Activated CD8-positive, alpha-beta T cell treated with anti-CD3 and anti-CD28 coated beads, Interleukin-2, amount 10 ng/mL, durations not matched to agents 7 days and 5 days (primary cell): ENCODE results near the gene EGFL8. TPM values are rescaled to one million over a fixed set of nuclear protein-coding genes. Genes with fewer than 3 reads are reported as not detected.

Experiments used
- ATAC-seq: fragments of 150-1000 bp; cut with Tn5 transposase; one replicate; pipeline ENCODE4 v1.10.0; 2021; ENCODE audit warnings: moderate library complexity
- CTCF ChIA-PET: fragments of 350-600 bp; sonication (Branson Sonifier 250); formaldehyde crosslinking; loops from one replicate; lab custom pipeline; 2021; ENCODE audit warnings: antibody characterized with exemption; lab: Charles Lee
- POLR2A ChIA-PET: fragments of 350-600 bp; sonication (Branson Sonifier 250); formaldehyde crosslinking; loops from one replicate; lab custom pipeline; 2021; ENCODE audit warnings: antibody characterized with exemption; lab: Charles Lee
- DNase-seq: peaks from one replicate; pipeline ENCODE4 v3.0.0-alpha.2; 2020
- H3K27ac Mint-ChIP-seq: one replicate; pipeline ENCODE4 v1.8.0; 2021; ENCODE audit warnings: mild to moderate bottlenecking, mixed read lengths
- H3K27me3 Mint-ChIP-seq: one replicate; pipeline ENCODE4 v1.8.0; 2021; ENCODE audit warnings: low read depth, mixed read lengths
- H3K36me3 Mint-ChIP-seq: one replicate; pipeline ENCODE4 v1.8.0; 2021; ENCODE audit warnings: low read depth, mixed read lengths
- H3K4me1 Mint-ChIP-seq: one replicate; pipeline ENCODE4 v1.8.0; 2021; ENCODE audit warnings: low read depth, mixed read lengths
- H3K4me3 Mint-ChIP-seq: one replicate; pipeline ENCODE4 v1.8.0; 2021; ENCODE audit warnings: mild to moderate bottlenecking, mixed read lengths
- H3K9me3 Mint-ChIP-seq: one replicate; pipeline ENCODE4 v1.8.0; 2022; ENCODE audit warnings: mixed read lengths; ENCODE audit not compliant: insufficient read depth
- microRNA-seq: library from miRNA; unstranded; fragments of <30 nt; microRNA quantifications from one replicate; pipeline ENCODE4 v1.2.0, GENCODE V29; 2022
- total RNA-seq, 2 experiments: library from RNA; stranded (reverse); gene quantifications; one replicate each; pipeline ENCODE4 v1.2.3, GENCODE V29; 2021

The EGFL8 gene
- total RNA-seq, 2 experiments from 2014 or later, result 9.8 to 12.2 TPM

DNA sequence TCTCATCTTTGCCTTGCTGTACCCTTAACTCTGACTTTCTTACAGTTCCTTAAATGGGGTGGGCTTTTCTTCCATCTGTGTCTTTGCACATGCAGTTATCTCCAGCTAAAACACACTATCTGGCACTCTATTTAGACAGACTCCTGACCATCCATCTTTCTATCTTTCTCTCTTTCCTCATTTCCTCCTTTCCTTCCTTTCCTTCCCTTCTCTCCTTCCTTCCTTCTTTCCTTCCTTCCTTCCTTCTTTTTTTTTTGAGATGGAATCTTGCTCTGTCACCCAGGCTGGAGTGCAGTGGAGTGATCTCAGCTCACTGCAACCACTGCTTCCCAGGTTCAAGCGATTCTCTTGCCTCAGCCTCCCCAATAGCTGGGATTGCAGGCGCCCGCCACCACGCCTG lies 51.2 kb downstream of the EGFL8 start:
- H3K27ac Mint-ChIP-seq, result no peak overlapping the region
- DNase-seq, result no peak
- H3K27me3 Mint-ChIP-seq, result no peaks in the 10 kb centered on the region
- no peak for ATAC-seq
- H3K4me3 Mint-ChIP-seq, result no peak overlapping the region
- ChIA-PET POLR2A (no interaction called here), CTCF (no interaction called here)
- H3K4me1 Mint-ChIP-seq, result peaks cover 8% of the 10 kb centered on the region
- H3K9me3 Mint-ChIP-seq, result no peaks in the 10 kb centered on the region
- H3K36me3 Mint-ChIP-seq, result no peaks in the 10 kb centered on the region

GRCh38 chr6:32216285-32216684 lies 51.9 kb downstream of the EGFL8 start:
- CTCF ChIA-PET, result no interaction called here
- no peak overlapping the region for H3K4me3 Mint-ChIP-seq

GRCh38 chr6:32216998-32217397 lies 52.6 kb downstream of the EGFL8 start:
- no peak for ATAC-seq
- peaks cover 8% of the 10 kb centered on the region for H3K4me1 Mint-ChIP-seq
- H3K27me3 Mint-ChIP-seq, result no peaks in the 10 kb centered on the region
- DNase-seq, result no peak
- no peaks in the 10 kb centered on the region for H3K9me3 Mint-ChIP-seq
- no peak overlapping the region for H3K27ac Mint-ChIP-seq
- ChIA-PET CTCF (no interaction called here), POLR2A (no interaction called here)
- H3K36me3 Mint-ChIP-seq, result no peaks in the 10 kb centered on the region
- H3K4me3 Mint-ChIP-seq, result no peak overlapping the region

More at GRCh38 chr6:32216285-32216684, 51.9 kb downstream of the EGFL8 start:
- POLR2A ChIA-PET, result no interaction called here
- Mint-ChIP-seq H3K36me3 (no peaks in the 10 kb centered on the region), H3K4me1 (peaks cover 8% of the 10 kb centered on the region), H3K9me3 (no peaks in the 10 kb centered on the region), H3K27me3 (no peaks in the 10 kb centered on the region), H3K27ac (no peak overlapping the region)
- DNase-seq (no peak), ATAC-seq (no peak)

Small RNAs within 50 kb of the gene (microRNA-seq; reads per million reads assigned to microRNA genes)
- gene MIR6721 (2.9 reads per million), gene MIR6833 (not detected)

Other genes with a start within 250 kb of the EGFL8 start
- under 1 TPM; 0.26 to 0.87 TPM for gene C2, start 236.9 kb upstream of the EGFL8 start, total RNA-seq
- under 1 TPM in 1 of 2 experiments, not detected in 1; 0.58 TPM for gene CFB, start 218.5 kb upstream of the EGFL8 start, total RNA-seq
- gene NELFE, start 205.6 kb upstream of the EGFL8 start, total RNA-seq, result 10 to 100 TPM; 67.1 to 70.8 TPM
- 10 to 100 TPM; 73.2 to 73.4 TPM for gene SKIC2, start 205.4 kb upstream of the EGFL8 start, total RNA-seq
- gene DXO, start 192.5 kb upstream of the EGFL8 start, total RNA-seq, result 10 to 100 TPM; 14.8 to 17.7 TPM
- 1 to 10 TPM; 3.6 to 5.1 TPM for gene C4A, start 182.5 kb upstream of the EGFL8 start, total RNA-seq
- 1 to 10 TPM; 2.9 to 3.5 TPM for gene C4B, start 149.8 kb upstream of the EGFL8 start, total RNA-seq
- not detected for gene CYP21A2, start 126.2 kb upstream of the EGFL8 start, total RNA-seq
- gene TNXB, start 55.3 kb upstream of the EGFL8 start, total RNA-seq, result 1 to 10 TPM; 3.4 to 4.8 TPM
- 100 to 1,000 TPM; 107 to 117 TPM for gene ATF6B, start 36.3 kb upstream of the EGFL8 start, total RNA-seq
- 1 to 10 TPM; 7.0 to 8.5 TPM for gene FKBPL, start 34.3 kb upstream of the EGFL8 start, total RNA-seq
- under 1 TPM; 0.37 to 0.45 TPM for gene PRRT1, start 12.7 kb upstream of the EGFL8 start, total RNA-seq
- 10 to 100 TPM; 15.4 to 17.1 TPM for gene PPT2, start 10.5 kb upstream of the EGFL8 start, total RNA-seq
- 10 to 100 TPM; 40.4 to 46.6 TPM for gene AGPAT1, start 11.5 kb downstream of the EGFL8 start, total RNA-seq
- 10 to 100 TPM; 40.4 to 43.3 TPM for gene RNF5, start 13.8 kb downstream of the EGFL8 start, total RNA-seq
- 10 to 100 TPM; 27.8 to 29.9 TPM for gene AGER, start 19.7 kb downstream of the EGFL8 start, total RNA-seq
- 10 to 100 TPM; 60.5 to 68.5 TPM for gene PBX2, start 25.6 kb downstream of the EGFL8 start, total RNA-seq
- gene GPSM3, start 28.0 kb downstream of the EGFL8 start, total RNA-seq, result 100 to 1,000 TPM; 216 to 223 TPM
- under 1 TPM; 0.44 to 0.55 TPM for gene NOTCH4, start 59.5 kb downstream of the EGFL8 start, total RNA-seq
- gene TSBP1, start 207.3 kb downstream of the EGFL8 start, total RNA-seq, result not detected
- gene BTNL2, start 242.6 kb downstream of the EGFL8 start, total RNA-seq, result not detected